Mucosa of rectum (tissue), 2 donors: ENCODE measurements around the gene BNIP5.

Experiments used
- H3K27ac ChIP-seq, 2 donors: one replicate each; pipeline ENCODE4 v1.7.0; 2013; ENCODE audit warnings: inconsistent platforms in 2 of 2, low read depth in 2 of 2, low read length in 2 of 2
- H3K27me3 ChIP-seq, 2 donors: one replicate each; pipeline ENCODE4 v1.7.0; 2013; ENCODE audit warnings: low read length in 2 of 2; ENCODE audit not compliant: control insufficient read depth in 2 of 2, insufficient read depth in 2 of 2
- H3K36me3 ChIP-seq, 2 donors: one replicate each; pipeline ENCODE4 v1.7.0; 2013; ENCODE audit warnings: low read length in 2 of 2; ENCODE audit not compliant: control insufficient read depth in 2 of 2, insufficient read depth in 2 of 2
- H3K4me1 ChIP-seq, 2 donors: one replicate each; pipeline ENCODE4 v1.7.0; 2013; ENCODE audit warnings: low read length in 2 of 2, mild to moderate bottlenecking in 1 of 2; ENCODE audit not compliant: control insufficient read depth in 2 of 2, insufficient read depth in 2 of 2
- H3K4me3 ChIP-seq, 2 donors: one replicate each; pipeline ENCODE4 v1.7.0; 2013; ENCODE audit warnings: low read length in 2 of 2
- H3K9ac ChIP-seq, 2 donors: one replicate each; pipeline ENCODE4 v1.7.0; 2013; ENCODE audit warnings: low read length in 2 of 2, low read depth in 1 of 2, mild to moderate bottlenecking in 1 of 2
- H3K9me3 ChIP-seq, 2 donors: one replicate each; pipeline ENCODE4 v1.7.0; 2013; ENCODE audit warnings: low read length in 2 of 2; ENCODE audit not compliant: control insufficient read depth in 2 of 2
- donor health status: healthy.
- donor health status: Normal muscosa, but diverticular disease.

The BNIP5 gene

DNA sequence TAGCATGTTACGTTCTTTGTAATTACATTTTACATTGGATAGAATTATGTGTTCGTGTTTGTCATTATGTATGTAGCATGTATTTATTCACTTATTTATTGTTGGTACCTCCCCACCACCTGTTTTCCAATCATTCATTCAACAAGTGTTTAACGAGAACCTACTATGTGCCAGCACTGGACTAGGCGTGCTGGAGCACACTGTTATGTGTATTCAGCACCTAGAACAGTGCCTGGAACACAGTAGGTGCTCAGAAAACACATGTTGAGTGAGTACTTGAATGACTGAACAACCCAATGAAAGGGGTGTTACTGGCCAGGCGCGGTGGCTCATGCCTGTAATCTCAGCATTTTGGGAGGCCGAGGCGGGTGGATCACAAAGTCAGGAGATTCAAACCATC lies 39.5 kb upstream of the BNIP5 start:
- Histone ChIP-seq H3K4me3 (no peak overlapping the region), H3K27me3 (no peaks in the 10 kb centered on the region), H3K36me3 (no peaks in the 10 kb centered on the region), H3K9ac (no peak overlapping the region), H3K27ac (no peak overlapping the region), H3K9me3 (no peaks in the 10 kb centered on the region), H3K4me1 (no peaks in the 10 kb centered on the region)

DNA sequence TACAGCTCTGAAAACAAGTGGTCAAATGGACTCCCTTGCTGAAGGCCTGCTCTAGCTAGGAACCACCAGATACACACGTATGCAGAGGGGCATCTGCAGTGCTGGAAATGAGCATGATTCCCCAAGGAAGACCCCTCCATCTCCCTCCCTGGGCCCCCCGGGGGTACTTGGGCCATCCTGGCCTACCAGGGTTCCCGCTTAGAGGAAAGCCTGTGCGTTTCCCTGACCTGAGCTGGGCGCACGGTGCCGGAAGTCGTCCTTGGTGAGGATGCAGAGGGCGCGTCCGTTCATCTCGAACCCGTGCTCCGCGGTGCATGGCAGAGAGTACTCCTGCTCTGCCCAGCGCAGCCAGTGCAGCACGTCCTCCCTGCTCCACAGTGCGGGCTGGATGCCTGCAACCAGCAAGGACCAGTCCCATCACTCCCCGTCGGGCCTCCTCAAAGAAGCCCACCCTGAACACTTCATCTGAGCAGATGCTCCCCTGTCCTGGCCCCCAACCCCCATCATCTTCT lies 39.0 kb upstream of the BNIP5 start:
- no peaks in the 10 kb centered on the region for H3K4me1 ChIP-seq
- no peak overlapping the region for H3K4me3 ChIP-seq
- H3K9me3 ChIP-seq = no peaks in the 10 kb centered on the region
- H3K9ac ChIP-seq = no peak overlapping the region
- H3K36me3 ChIP-seq = no peaks in the 10 kb centered on the region
- H3K27me3 ChIP-seq = no peaks in the 10 kb centered on the region
- no peak overlapping the region for H3K27ac ChIP-seq

DNA sequence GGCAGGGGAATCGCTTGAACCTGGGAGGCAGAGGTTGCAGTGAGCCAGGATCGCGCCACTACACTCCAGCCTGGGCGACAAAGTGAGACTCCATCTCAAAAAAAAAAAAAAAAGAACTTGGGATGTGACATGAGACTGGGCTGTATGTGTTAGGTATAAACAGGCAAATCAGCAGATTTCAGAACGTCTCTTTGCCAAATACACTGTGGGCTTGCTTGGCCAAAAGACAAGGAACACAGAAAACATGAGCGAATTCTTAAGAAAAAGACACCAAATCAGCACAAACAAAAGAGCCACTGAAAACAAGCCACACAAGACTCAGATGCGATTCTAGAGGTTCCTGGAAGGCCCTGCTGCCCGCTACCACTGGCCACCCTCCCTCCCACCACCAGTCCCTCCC lies 38.3 kb upstream of the BNIP5 start:
- no peak overlapping the region for H3K4me3 ChIP-seq
- no peak overlapping the region for H3K9ac ChIP-seq
- no peaks in the 10 kb centered on the region for H3K36me3 ChIP-seq
- H3K9me3 ChIP-seq = no peaks in the 10 kb centered on the region
- H3K27me3 ChIP-seq = no peaks in the 10 kb centered on the region
- no peak overlapping the region for H3K27ac ChIP-seq
- H3K4me1 ChIP-seq = no peaks in the 10 kb centered on the region

DNA sequence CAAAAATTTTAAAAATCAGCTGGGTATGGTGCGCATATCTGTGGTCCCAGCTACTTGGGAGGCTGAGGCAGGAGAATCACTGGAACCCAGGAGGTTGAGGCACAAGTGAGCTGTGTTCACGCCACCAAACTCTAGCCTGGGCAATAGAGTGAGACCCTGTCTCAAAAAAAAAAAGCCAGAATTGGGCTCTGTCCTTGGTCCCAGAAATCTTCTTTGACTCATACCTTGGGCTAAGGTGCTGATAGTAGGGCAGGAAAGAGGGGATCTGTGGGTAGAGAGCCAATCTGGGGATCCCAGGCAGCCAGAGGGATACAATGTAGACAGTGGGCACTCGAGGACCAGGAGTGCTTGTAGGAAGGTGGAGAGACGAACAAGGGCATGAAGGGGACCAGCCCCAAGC lies 37.5 kb upstream of the BNIP5 start:
- Histone ChIP-seq H3K4me1 (no peaks in the 10 kb centered on the region), H3K9ac (no peak overlapping the region), H3K36me3 (no peaks in the 10 kb centered on the region), H3K4me3 (no peak overlapping the region), H3K27me3 (no peaks in the 10 kb centered on the region), H3K27ac (no peak overlapping the region), H3K9me3 (no peaks in the 10 kb centered on the region)

DNA sequence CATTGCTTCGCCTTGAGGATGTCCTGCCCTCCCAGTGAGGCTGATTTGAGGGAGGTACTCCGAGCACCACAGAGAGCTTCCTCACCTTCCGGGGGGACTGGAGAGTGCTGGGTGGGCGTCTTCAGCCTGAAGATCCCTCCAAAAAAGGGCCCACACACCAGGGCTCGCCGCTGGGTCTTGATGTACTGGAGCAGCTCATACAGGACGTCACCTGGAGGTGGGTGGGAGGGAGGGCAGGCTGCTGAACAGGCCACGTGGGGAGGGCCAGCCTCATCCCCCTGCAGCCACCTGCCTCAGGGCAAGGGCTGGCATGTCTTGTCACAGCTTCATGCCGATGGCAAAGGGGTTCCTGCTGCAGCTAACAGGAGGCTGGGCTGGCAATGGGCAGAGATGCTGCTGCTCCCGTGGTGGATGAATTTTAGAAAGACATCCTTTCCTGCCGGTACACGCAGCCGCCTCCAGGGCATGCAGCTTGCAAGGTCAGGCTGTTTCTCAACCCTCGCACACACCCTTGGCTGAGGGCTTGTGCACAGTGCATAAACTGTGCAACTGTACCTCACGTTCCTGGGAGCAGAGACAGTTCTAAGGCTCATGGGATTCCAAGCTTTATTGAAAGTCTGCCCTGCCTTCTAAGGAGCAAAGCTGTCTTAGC lies 36.8 kb upstream of the BNIP5 start:
- H3K4me3 ChIP-seq = no peak overlapping the region
- H3K9me3 ChIP-seq = no peaks in the 10 kb centered on the region
- no peak overlapping the region for H3K27ac ChIP-seq
- H3K9ac ChIP-seq = no peak overlapping the region
- no peaks in the 10 kb centered on the region for H3K4me1 ChIP-seq
- no peaks in the 10 kb centered on the region for H3K27me3 ChIP-seq
- H3K36me3 ChIP-seq = no peaks in the 10 kb centered on the region

DNA sequence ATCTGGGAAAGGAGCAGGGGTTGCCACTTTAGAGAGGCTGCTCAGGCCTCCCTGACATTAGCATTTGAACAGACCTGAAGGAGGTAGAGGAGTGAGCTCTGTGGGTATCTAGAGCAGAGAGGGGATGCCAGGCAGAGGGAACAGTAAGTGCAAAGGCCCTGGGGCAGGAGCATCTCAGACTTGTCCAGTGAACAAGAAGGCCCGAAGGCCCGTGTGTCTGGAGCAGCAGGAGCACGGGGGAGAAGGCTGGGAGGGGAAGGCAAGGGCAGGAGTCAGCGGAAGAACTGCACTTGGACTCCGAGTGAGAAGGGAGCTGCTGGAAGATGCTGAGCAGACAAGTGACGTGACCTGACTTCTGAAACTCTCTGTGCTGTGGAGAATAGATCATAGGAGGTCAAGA lies 35.4 kb upstream of the BNIP5 start:
- Histone ChIP-seq H3K9me3 (no peaks in the 10 kb centered on the region), H3K27me3 (no peaks in the 10 kb centered on the region), H3K9ac (no peak overlapping the region), H3K27ac (no peak overlapping the region), H3K4me1 (no peaks in the 10 kb centered on the region), H3K36me3 (no peaks in the 10 kb centered on the region), H3K4me3 (no peak overlapping the region)

DNA sequence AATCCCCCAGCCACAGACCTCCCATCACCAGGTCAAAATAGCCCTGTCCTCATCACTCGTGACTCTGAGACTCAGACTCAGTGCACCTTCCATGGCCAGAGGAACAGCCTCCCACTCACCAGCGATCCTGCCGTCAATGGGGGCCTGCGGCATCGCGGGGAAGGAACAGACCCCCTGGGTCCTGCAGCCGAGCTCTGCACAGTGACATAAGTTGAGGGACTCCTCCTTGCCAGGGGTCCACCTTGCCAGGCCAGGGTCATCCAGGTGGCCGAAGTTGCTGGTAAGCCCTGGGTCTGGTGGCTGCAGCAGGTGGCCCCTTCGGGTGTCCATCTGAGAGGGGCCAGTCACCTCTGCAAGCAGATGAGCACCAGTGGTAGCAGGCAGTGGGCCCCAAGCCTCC lies 34.5 kb upstream of the BNIP5 start:
- Histone ChIP-seq H3K9me3 (no peaks in the 10 kb centered on the region), H3K36me3 (no peaks in the 10 kb centered on the region), H3K9ac (no peak overlapping the region), H3K4me3 (no peak overlapping the region), H3K27ac (no peak overlapping the region), H3K27me3 (no peaks in the 10 kb centered on the region), H3K4me1 (no peaks in the 10 kb centered on the region)

DNA sequence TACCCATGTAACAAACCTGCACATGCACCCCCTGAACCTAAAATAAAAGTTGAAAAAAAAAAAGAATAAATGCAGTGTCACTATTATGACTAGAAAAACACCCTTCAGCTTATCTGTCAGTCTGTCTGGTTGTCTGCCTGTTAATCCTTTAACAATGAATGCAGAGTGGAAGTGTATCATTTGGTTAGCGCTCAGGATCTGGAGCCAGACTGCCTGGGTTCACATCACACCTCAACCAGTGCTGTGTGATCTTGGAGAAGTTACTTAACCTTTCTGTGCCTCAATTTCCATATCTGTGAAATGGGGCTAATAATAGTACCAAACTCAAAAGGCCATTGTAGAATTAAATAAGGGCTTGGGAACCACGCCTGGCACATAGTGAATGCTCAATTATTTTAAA lies 34.0 kb upstream of the BNIP5 start:
- H3K9me3 ChIP-seq = no peaks in the 10 kb centered on the region
- no peak overlapping the region for H3K4me3 ChIP-seq
- no peaks in the 10 kb centered on the region for H3K36me3 ChIP-seq
- H3K9ac ChIP-seq = no peak overlapping the region
- no peak overlapping the region for H3K27ac ChIP-seq
- no peaks in the 10 kb centered on the region for H3K4me1 ChIP-seq
- no peaks in the 10 kb centered on the region for H3K27me3 ChIP-seq

DNA sequence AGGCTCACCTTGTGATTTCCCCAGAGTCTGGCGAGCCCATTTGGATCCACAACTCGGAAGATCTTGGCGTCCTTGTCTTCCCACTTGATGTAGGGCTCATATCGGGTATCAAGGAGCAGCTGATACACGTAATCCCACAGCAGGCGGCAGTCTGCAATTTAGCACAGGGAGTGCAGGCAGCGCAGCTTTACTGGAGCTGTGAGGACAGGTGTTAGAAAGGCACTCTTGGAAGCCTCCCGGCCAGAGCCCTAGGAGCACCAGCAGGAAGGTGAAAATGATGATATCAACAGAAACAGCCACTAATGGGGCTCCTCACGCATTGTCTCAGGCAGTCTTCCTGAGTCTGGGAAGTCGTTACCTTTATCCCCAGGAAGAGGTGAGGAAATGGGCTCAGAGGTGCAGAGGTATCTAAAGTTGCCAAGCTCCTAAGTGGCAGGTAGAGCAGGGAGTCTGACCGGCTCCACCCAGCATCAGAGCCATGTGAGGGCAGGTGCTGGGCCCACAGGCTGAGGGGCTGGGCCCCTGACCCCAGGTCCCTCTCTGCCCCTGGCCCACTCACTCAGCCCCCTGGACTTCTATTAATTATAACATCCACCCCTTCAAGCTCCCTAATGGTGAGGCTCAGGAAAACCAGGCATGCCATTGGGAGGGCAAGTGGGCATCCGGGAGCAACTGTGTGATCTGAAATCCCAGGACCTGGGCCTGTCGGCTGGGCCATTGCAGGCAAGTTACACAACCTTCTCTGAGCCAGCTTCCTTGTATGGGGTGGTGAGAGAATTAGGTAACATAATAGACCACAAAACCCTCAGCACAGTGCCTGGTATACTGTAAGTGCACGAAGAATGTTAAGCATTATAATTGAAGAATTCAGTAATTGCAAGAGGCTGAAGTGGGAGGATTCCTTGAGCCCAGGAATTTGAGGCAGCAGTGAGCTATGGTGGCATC lies 32.5 kb upstream of the BNIP5 start:
- Histone ChIP-seq H3K4me3 (no peak overlapping the region), H3K36me3 (no peaks in the 10 kb centered on the region), H3K27me3 (no peaks in the 10 kb centered on the region), H3K9ac (no peak overlapping the region), H3K27ac (no peak overlapping the region), H3K9me3 (no peaks in the 10 kb centered on the region), H3K4me1 (no peaks in the 10 kb centered on the region)

DNA sequence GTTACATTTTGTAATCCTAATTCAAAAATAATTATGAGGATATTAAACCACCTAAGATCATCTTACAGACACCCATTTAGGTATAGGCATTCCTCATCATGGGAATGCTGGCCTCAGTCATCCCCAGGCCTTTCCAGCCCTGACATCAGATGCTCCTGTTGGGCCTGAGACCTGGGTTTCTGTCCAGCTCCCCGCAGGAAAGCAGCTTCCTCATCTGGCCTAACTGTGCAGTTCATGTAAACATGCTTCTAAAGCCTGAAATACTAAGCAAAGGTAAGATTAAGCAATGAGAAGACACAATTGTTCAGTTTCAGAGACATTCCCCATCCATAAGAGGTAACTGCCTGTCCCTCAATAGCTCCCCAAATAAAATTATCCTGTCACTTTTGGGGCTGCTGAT lies 31.7 kb upstream of the BNIP5 start:
- H3K27me3 ChIP-seq = no peaks in the 10 kb centered on the region
- no peaks in the 10 kb centered on the region for H3K9me3 ChIP-seq
- no peak overlapping the region for H3K4me3 ChIP-seq
- no peak overlapping the region for H3K27ac ChIP-seq
- H3K4me1 ChIP-seq = no peaks in the 10 kb centered on the region
- no peak overlapping the region for H3K9ac ChIP-seq
- H3K36me3 ChIP-seq = no peaks in the 10 kb centered on the region
